Activated gamma-delta T cell (primary cell): ENCODE results near the gene IL1RL1.

Experiments
- DNase-seq: peaks from one replicate; lab custom pipeline; 2025; lab: John Stamatoyannopoulos, UW
- total RNA-seq, 2 donors: gene quantifications; one replicate each; lab custom pipeline; 2026; lab: John Stamatoyannopoulos, UW

IL1RL1 gene
- 0.41 to 4.0 reads per million in 2 donors for total RNA-seq

- DNase-seq: no peak
These were observed at the start of gene IL1RL1 for GRCh38 chr2:102310964-102311640. TSS of gene IL1RL1 (plus strand) at chr2:102311563. CDS start at chr2:102338265, 26,702 bp downstream.

- DNase-seq: no peak
These were observed 48.9 kb upstream of the IL1RL1 start for GRCh38 chr2:102262216-102263129.

- no peak for DNase-seq
These were observed 46.4 kb upstream of the IL1RL1 start for GRCh38 chr2:102264952-102265351.

GRCh38 chr2:102266204-102266603 lies 45.2 kb upstream of the IL1RL1 start:
- no peak for DNase-seq

- DNase-seq: no peak
These were observed 43.6 kb upstream of the IL1RL1 start for GRCh38 chr2:102267774-102268173.

GRCh38 chr2:102268510-102269199 lies 42.7 kb upstream of the IL1RL1 start:
- no peak for DNase-seq

- DNase-seq: no peak
These were observed 42.2 kb upstream of the IL1RL1 start for GRCh38 chr2:102269200-102269524.

GRCh38 chr2:102271844-102272243 lies 39.5 kb upstream of the IL1RL1 start:
- no peak for DNase-seq

- no peak for DNase-seq
These were observed 37.6 kb upstream of the IL1RL1 start for GRCh38 chr2:102273619-102274211.

GRCh38 chr2:102276549-102277201 lies 34.7 kb upstream of the IL1RL1 start:
- DNase-seq: no peak

GRCh38 chr2:102277202-102277700 lies 34.1 kb upstream of the IL1RL1 start:
- DNase-seq: no peak

- no peak for DNase-seq
These were observed 32.5 kb upstream of the IL1RL1 start for GRCh38 chr2:102278720-102279390.

GRCh38 chr2:102279391-102279735 lies 32.0 kb upstream of the IL1RL1 start:
- no peak for DNase-seq

GRCh38 chr2:102282678-102283091 lies 28.7 kb upstream of the IL1RL1 start:
- no peak for DNase-seq

GRCh38 chr2:102283996-102284395 lies 27.4 kb upstream of the IL1RL1 start:
- no peak for DNase-seq

GRCh38 chr2:102284611-102285010 lies 26.8 kb upstream of the IL1RL1 start:
- DNase-seq: no peak

- DNase-seq: no peak
These were observed 26.0 kb upstream of the IL1RL1 start for GRCh38 chr2:102285368-102285767.

GRCh38 chr2:102286041-102286440 lies 25.3 kb upstream of the IL1RL1 start:
- DNase-seq: no peak

- no peak for DNase-seq
These were observed 22.2 kb upstream of the IL1RL1 start for GRCh38 chr2:102289129-102289528.

GRCh38 chr2:102290594-102290993 lies 20.8 kb upstream of the IL1RL1 start:
- no peak for DNase-seq
